ENCODE measurements around the gene EXOC3.

DNA sequence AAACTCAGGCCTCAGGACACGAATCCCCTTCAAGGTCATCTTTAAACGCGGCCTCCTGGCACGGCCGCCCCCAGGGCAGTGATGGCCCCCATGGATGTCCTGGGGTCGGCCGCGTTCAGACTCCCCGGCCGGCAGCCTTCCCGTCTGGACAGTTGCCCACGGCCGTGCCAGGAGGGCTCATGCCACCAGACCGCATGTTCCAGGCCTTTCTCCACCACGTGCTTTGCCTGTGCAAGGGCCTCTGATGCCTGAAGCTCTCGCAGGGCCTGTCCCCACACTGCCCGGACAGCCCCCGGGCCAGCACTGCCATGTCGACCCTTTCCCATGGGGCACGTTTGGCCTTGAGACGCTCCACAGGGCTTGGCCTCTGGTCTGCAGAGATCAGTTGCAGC, 46.7 kb downstream of the EXOC3 start:
- TF ChIP-seq POLR2A (IDR thresholded peaks at IDR 0.05) (no peak), POLR2AphosphoS5 (IDR thresholded peaks at IDR 0.05) (no peak)
- TF ChIP-seq, protein P1, sequence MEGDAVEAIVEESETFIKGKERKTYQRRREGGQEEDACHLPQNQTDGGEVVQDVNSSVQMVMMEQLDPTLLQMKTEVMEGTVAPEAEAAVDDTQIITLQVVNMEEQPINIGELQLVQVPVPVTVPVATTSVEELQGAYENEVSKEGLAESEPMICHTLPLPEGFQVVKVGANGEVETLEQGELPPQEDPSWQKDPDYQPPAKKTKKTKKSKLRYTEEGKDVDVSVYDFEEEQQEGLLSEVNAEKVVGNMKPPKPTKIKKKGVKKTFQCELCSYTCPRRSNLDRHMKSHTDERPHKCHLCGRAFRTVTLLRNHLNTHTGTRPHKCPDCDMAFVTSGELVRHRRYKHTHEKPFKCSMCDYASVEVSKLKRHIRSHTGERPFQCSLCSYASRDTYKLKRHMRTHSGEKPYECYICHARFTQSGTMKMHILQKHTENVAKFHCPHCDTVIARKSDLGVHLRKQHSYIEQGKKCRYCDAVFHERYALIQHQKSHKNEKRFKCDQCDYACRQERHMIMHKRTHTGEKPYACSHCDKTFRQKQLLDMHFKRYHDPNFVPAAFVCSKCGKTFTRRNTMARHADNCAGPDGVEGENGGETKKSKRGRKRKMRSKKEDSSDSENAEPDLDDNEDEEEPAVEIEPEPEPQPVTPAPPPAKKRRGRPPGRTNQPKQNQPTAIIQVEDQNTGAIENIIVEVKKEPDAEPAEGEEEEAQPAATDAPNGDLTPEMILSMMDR (IDR thresholded peaks at IDR 0.05) = no peak

Data from transverse colon (tissue), 4 donors.